ENCODE measurements around the gene SYT13.

DNA sequence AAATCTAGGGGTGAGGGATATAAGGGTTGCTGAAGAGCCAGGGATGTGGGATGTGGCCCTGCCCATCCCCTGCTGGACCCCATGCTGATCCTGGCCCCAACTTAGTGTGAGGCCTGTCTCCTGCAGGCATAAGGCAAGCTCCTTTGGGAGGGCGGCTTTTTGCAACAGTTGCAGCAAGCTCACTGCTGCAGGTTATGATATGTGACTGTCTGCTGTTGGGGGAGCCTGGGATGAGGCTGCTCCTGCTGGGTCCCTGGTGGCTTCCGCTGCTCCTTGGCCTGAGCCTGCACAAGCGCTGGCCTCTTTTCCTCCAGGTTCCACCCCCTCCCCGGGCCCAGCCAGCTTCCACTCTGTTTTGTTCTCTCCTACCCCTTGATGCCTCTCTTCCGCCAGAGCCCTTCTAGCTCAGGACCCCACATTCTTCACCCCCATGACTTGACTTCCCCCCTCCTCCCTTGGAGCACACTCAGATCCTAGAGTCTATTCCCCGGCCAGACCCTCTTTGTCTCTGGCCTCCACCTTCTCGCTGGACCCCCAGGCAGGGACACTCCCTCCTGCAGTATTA, 35.0 kb upstream of the SYT13 start:
- TF ChIP-seq, protein P1, sequence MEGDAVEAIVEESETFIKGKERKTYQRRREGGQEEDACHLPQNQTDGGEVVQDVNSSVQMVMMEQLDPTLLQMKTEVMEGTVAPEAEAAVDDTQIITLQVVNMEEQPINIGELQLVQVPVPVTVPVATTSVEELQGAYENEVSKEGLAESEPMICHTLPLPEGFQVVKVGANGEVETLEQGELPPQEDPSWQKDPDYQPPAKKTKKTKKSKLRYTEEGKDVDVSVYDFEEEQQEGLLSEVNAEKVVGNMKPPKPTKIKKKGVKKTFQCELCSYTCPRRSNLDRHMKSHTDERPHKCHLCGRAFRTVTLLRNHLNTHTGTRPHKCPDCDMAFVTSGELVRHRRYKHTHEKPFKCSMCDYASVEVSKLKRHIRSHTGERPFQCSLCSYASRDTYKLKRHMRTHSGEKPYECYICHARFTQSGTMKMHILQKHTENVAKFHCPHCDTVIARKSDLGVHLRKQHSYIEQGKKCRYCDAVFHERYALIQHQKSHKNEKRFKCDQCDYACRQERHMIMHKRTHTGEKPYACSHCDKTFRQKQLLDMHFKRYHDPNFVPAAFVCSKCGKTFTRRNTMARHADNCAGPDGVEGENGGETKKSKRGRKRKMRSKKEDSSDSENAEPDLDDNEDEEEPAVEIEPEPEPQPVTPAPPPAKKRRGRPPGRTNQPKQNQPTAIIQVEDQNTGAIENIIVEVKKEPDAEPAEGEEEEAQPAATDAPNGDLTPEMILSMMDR (IDR thresholded peaks at IDR 0.05) = no peak
- no peak for TF ChIP-seq POLR2A (IDR thresholded peaks at IDR 0.05)
- no peak for TF ChIP-seq EP300 (IDR thresholded peaks at IDR 0.05)

Measured in tibial nerve (tissue), 4 donors.